Osteoblast (primary cell): ENCODE measurements around the gene ANKRD28. TPM values are rescaled to one million over a fixed set of nuclear protein-coding genes. Genes with fewer than 3 reads are reported as not detected.
A peak's percentile ranks its signal among the peaks of the same experiment; 100 is the strongest.

Experiments
- DNase-seq: peaks from one replicate; pipeline ENCODE4 v3.0.0; 2011; ENCODE audit warnings: low spot score, mixed read lengths; ENCODE audit not compliant: insufficient read length; ENCODE audit errors: missing footprints
- H2AFZ ChIP-seq: 2 replicates; pipeline ENCODE4 v1.6.0; 2011; ENCODE audit warnings: mild to moderate bottlenecking, low read length
- H3K27ac ChIP-seq: 2 replicates; pipeline ENCODE4 v1.5.1; 2011; ENCODE audit warnings: mild to moderate bottlenecking, low read depth, low read length, moderate library complexity
- H3K27me3 ChIP-seq: 2 replicates; pipeline ENCODE4 v1.6.0; 2012; ENCODE audit warnings: mild to moderate bottlenecking, control low read depth, inconsistent platforms, low read length, moderate library complexity; ENCODE audit not compliant: insufficient read depth
- H3K36me3 ChIP-seq: 2 replicates; pipeline ENCODE4 v1.5.1; 2011; ENCODE audit warnings: mild to moderate bottlenecking, low read length, control low read depth, moderate library complexity; ENCODE audit not compliant: insufficient read depth
- H3K4me1 ChIP-seq: 2 replicates; pipeline ENCODE4 v1.5.1; 2011; ENCODE audit warnings: mild to moderate bottlenecking, low read length, control low read depth, moderate library complexity; ENCODE audit not compliant: insufficient read depth
- H3K4me2 ChIP-seq: 2 replicates; pipeline ENCODE4 v1.6.0; 2011; ENCODE audit warnings: mild to moderate bottlenecking, low read length; ENCODE audit not compliant: insufficient read depth
- H3K4me3 ChIP-seq: fragments of 200-600 bp; sonication (generic); 3 replicates; pipeline ENCODE4 v1.5.1; 2012; ENCODE audit warnings: mild to moderate bottlenecking, low read length, inconsistent platforms; ENCODE audit not compliant: insufficient read depth
- H3K79me2 ChIP-seq: 2 replicates; pipeline ENCODE4 v1.6.0; 2012; ENCODE audit warnings: mild to moderate bottlenecking, low read length, control low read depth, inconsistent platforms; ENCODE audit not compliant: insufficient read depth
- H3K9me3 ChIP-seq: 2 replicates; pipeline ENCODE4 v1.5.1; 2011; ENCODE audit warnings: low read depth, low read length, control low read depth
- H4K20me1 ChIP-seq: 2 replicates; pipeline ENCODE4 v1.6.0; 2012; ENCODE audit warnings: mild to moderate bottlenecking, low read length, control low read depth; ENCODE audit not compliant: insufficient read depth
- total RNA-seq: library from RNA; depleted of rRNA; stranded (reverse); fragments of >200 nt; gene quantifications from 2 replicates; pipeline ENCODE4 v1.2.3, GENCODE V29; 2012
- TF ChIP-seq, protein P1 (sequence below): IDR thresholded peaks from 2 replicates; pipeline ENCODE4 v1.5.1; 2011; ENCODE audit warnings: mild to moderate bottlenecking, low read depth, low read length, moderate library complexity; ENCODE audit errors: extremely low read depth

Gene ANKRD28
- total RNA-seq, 1 donor, result 223 TPM

DNA sequence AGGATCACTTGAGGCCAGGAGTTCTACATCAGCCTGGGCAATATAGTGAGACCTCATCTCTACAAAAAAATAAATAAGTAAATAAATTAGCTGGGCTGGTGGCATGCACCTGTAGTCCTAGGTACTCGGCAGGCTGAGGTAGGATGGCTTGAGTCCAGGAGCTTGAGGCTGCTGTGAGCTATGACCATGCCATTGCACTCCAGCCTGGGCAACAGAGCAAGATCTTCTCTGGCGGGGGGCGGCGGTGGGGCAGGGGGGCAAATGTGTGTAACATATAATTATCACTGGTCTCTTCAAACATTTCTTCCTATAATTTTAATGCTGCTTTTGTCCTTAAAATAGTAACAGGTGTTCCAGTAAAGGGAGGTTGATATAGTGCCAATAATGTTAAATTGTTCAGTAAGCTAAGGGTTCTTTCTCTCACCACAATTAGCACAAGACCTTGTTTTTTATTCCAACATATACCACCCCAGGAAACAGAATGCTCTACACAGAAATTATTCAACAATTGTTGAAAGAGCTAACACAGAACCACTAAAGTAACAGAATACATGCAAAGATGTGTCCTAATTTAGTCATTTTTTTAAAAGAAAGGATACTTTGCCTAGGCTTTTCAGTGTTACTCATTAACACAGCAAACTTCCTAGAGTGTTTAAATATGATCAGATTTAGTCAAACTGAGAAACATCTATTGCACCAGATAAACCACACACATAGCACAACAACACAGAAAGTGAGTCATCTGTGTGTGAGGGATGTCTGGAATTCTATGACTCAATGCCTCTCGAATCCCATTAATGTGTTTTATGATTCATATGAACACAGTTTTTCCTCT is 29.1 kb downstream of the ANKRD28 start:
- TF ChIP-seq, protein P1, sequence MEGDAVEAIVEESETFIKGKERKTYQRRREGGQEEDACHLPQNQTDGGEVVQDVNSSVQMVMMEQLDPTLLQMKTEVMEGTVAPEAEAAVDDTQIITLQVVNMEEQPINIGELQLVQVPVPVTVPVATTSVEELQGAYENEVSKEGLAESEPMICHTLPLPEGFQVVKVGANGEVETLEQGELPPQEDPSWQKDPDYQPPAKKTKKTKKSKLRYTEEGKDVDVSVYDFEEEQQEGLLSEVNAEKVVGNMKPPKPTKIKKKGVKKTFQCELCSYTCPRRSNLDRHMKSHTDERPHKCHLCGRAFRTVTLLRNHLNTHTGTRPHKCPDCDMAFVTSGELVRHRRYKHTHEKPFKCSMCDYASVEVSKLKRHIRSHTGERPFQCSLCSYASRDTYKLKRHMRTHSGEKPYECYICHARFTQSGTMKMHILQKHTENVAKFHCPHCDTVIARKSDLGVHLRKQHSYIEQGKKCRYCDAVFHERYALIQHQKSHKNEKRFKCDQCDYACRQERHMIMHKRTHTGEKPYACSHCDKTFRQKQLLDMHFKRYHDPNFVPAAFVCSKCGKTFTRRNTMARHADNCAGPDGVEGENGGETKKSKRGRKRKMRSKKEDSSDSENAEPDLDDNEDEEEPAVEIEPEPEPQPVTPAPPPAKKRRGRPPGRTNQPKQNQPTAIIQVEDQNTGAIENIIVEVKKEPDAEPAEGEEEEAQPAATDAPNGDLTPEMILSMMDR, result no peak
- no peaks in the 10 kb centered on the region for H3K9me3 ChIP-seq
- peak overlapping the region; percentile 85 for H3K27ac ChIP-seq
- peaks cover 22% of the 10 kb centered on the region for H3K36me3 ChIP-seq
- peak; percentile 79 for DNase-seq
- peaks cover 19% of the 10 kb centered on the region for H3K4me1 ChIP-seq
- no peaks in the 10 kb centered on the region for H3K27me3 ChIP-seq
- H3K4me3 ChIP-seq, result no peak overlapping the region
- no peak overlapping the region for H2AFZ ChIP-seq
- H3K79me2 ChIP-seq, result peaks cover 85% of the 10 kb centered on the region
- no peaks in the 10 kb centered on the region for H4K20me1 ChIP-seq
- peak overlapping the region; percentile 43 for H3K4me2 ChIP-seq

DNA sequence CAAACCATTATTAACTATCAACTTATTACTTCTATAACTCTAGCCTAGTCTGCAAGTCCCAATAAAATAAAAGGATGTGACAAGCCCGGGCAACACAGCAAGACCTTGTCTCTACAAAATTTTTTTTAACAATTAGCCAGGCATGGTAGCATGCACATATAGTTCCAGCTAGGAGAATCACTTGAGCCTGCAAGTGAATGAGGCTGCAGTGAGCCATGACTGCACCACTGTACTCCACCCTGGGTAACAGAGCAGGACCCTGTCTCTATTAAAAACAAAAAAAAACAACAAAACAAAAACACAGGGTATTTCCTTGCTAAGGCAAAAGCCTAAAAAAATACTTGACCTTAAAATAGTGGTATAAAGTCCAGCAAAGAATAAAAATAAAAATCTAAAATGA is 31.4 kb downstream of the ANKRD28 start:
- Histone ChIP-seq H3K4me2 (no peak overlapping the region), H2AFZ (no peak overlapping the region), H3K79me2 (peaks cover 83% of the 10 kb centered on the region), H3K27me3 (no peaks in the 10 kb centered on the region), H3K9me3 (no peaks in the 10 kb centered on the region), H3K4me1 (peaks cover 19% of the 10 kb centered on the region), H3K27ac (no peak overlapping the region), H4K20me1 (no peaks in the 10 kb centered on the region), H3K36me3 (peaks cover 28% of the 10 kb centered on the region), H3K4me3 (no peak overlapping the region)
- TF ChIP-seq, protein P1, result no peak
- DNase-seq, result no peak

DNA sequence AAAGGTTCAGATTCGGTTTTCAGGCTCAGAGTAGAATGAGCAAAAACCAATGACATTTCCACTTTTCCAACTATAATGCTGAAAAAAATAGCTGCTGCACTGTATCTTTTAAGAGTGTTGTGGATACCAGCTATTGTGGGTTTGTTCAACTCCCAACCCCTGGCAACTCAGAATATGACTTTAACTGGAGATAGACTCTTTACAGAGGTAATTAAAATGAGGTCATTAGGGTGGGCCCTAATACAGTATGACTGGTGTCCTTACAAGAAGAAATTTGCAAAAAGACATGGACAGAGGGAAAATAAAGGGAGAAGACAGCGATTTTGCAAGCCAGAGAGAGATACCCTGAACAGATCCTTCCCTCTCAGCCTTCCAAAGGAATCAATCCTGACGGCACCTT is 39.5 kb downstream of the ANKRD28 start:
- no peaks in the 10 kb centered on the region for H3K9me3 ChIP-seq
- no peak overlapping the region for H2AFZ ChIP-seq
- H3K4me1 ChIP-seq, result peaks cover 19% of the 10 kb centered on the region
- no peak for DNase-seq
- peaks cover 87% of the 10 kb centered on the region for H3K79me2 ChIP-seq
- no peaks in the 10 kb centered on the region for H4K20me1 ChIP-seq
- peaks cover 12% of the 10 kb centered on the region for H3K36me3 ChIP-seq
- H3K4me2 ChIP-seq, result no peak overlapping the region
- H3K27ac ChIP-seq, result peak overlapping the region; percentile 45
- no peaks in the 10 kb centered on the region for H3K27me3 ChIP-seq
- TF ChIP-seq, protein P1, result no peak
- no peak overlapping the region for H3K4me3 ChIP-seq

DNA sequence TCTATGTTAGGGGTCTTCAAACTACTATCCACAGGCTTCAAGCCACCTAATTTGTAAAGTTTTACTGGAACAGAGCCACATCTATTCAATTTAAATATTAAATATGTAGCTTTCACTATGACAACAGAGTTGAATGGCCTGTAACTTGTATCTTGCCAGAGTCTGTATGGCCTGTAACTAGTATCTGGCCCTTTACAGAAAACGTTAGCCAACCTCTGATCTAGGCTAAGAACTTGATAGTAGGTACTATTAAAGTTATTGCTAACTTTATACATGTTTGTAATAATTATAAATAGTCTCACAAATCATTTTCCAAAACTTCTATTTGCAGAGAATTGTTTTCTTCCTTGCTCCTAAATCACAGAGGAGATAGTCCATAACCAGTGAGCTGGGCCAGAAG is 40.0 kb downstream of the ANKRD28 start:
- TF ChIP-seq, protein P1, result no peak
- no peak overlapping the region for H3K4me3 ChIP-seq
- peaks cover 10% of the 10 kb centered on the region for H3K36me3 ChIP-seq
- DNase-seq, result no peak
- H4K20me1 ChIP-seq, result no peaks in the 10 kb centered on the region
- peaks cover 19% of the 10 kb centered on the region for H3K4me1 ChIP-seq
- no peaks in the 10 kb centered on the region for H3K9me3 ChIP-seq
- no peak overlapping the region for H2AFZ ChIP-seq
- peaks cover 87% of the 10 kb centered on the region for H3K79me2 ChIP-seq
- H3K27ac ChIP-seq, result peak overlapping the region; percentile 45
- H3K27me3 ChIP-seq, result no peaks in the 10 kb centered on the region
- no peak overlapping the region for H3K4me2 ChIP-seq
